Measurements from ENCODE around the gene BANF2. TPM values are rescaled to one million over a fixed set of nuclear protein-coding genes. Genes with fewer than 3 reads are reported as not detected.

The BANF2 gene
- total RNA-seq, 6 experiments from 2014 or later: not detected

GRCh38 chr20:17712708-17713107 is 12.9 kb downstream of the BANF2 start:
- 88% methylated on average over 6 of the region's 6 CpGs for WGBS (ENCODE audit: insufficient coverage, low coverage, low lambda C conversion rate, missing lambda C conversion rate)
- ATAC-seq (no peak), DNase-seq (no peak)
- intact Hi-C loops (cut with DNase I): loop anchor here in 1 of 2 donors (10.0 kb wide), 1 partner anchor 82 kb away; no protein-coding TSS in a partner anchor
- no peak overlapping the region for H3K27ac ChIP-seq
- no peaks in the 10 kb centered on the region for H3K9me3 ChIP-seq
- H3K4me1 ChIP-seq: peaks cover 0 to 12% (median 8%) of the 10 kb centered on the region in 4 donors
- TF ChIP-seq POLR2A (IDR thresholded peaks at IDR 0.05): no peak
- TF ChIP-seq CTCF (IDR thresholded peaks at IDR 0.05): no peak
- H3K27me3 ChIP-seq: no peaks in the 10 kb centered on the region
- no peak overlapping the region for H3K4me3 ChIP-seq
- H3K36me3 ChIP-seq: no peaks in the 10 kb centered on the region

GRCh38 chr20:17714597-17714996 is 14.8 kb downstream of the BANF2 start:
- intact Hi-C loops (cut with DNase I): loop anchor here in 1 of 2 donors (10.0 kb wide), 1 partner anchor 80 kb away; no protein-coding TSS in a partner anchor
- TF ChIP-seq POLR2A (IDR thresholded peaks at IDR 0.05) (no peak), CTCF (IDR thresholded peaks at IDR 0.05) (no peak)
- Histone ChIP-seq H3K9me3 (no peaks in the 10 kb centered on the region), H3K4me3 (no peak overlapping the region), H3K4me1 (peaks cover 0 to 12% (median 8%) of the 10 kb centered on the region in 4 donors), H3K27me3 (no peaks in the 10 kb centered on the region), H3K36me3 (no peaks in the 10 kb centered on the region), H3K27ac (no peak overlapping the region)
- ATAC-seq (no peak), DNase-seq (no peak)
- 89% methylated on average over 1 of the region's 1 CpG for WGBS (ENCODE audit: insufficient coverage, low coverage, low lambda C conversion rate, missing lambda C conversion rate)

GRCh38 chr20:17715075-17715474 is 15.3 kb downstream of the BANF2 start:
- H3K27ac ChIP-seq: no peak overlapping the region
- TF ChIP-seq POLR2A (IDR thresholded peaks at IDR 0.05) (no peak), CTCF (IDR thresholded peaks at IDR 0.05) (no peak)

GRCh38 chr20:17716331-17716730 is 16.6 kb downstream of the BANF2 start:
- no peaks in the 10 kb centered on the region for H3K36me3 ChIP-seq
- intact Hi-C loops (cut with DNase I): loop anchor here in 1 of 2 donors (10.0 kb wide), 1 partner anchor 78 kb away; no protein-coding TSS in a partner anchor
- H3K4me3 ChIP-seq: no peak overlapping the region
- H3K9me3 ChIP-seq: no peaks in the 10 kb centered on the region
- no peaks in the 10 kb centered on the region for H3K27me3 ChIP-seq
- DNase-seq: no peak
- no peak for TF ChIP-seq POLR2A (IDR thresholded peaks at IDR 0.05)
- no peak for TF ChIP-seq CTCF (IDR thresholded peaks at IDR 0.05)
- ATAC-seq: no peak
- H3K4me1 ChIP-seq: no peaks in the 10 kb centered on the region
- H3K27ac ChIP-seq: no peak overlapping the region
- WGBS (ENCODE audit: insufficient coverage, low coverage, low lambda C conversion rate, missing lambda C conversion rate): 83% methylated on average over 4 of the region's 7 CpGs

More at GRCh38 chr20:17715075-17715474, 15.3 kb downstream of the BANF2 start:
- intact Hi-C loops (cut with DNase I): loop anchor here in 1 of 2 donors (10.0 kb wide), 1 partner anchor 80 kb away; no protein-coding TSS in a partner anchor
- Histone ChIP-seq H3K4me3 (no peak overlapping the region), H3K4me1 (peaks cover 0 to 10% (median 6%) of the 10 kb centered on the region in 4 donors), H3K9me3 (no peaks in the 10 kb centered on the region), H3K36me3 (no peaks in the 10 kb centered on the region), H3K27me3 (no peaks in the 10 kb centered on the region)
- ATAC-seq (no peak), DNase-seq (no peak)
- 89% methylated on average over 3 of the region's 5 CpGs for WGBS (ENCODE audit: insufficient coverage, low coverage, low lambda C conversion rate, missing lambda C conversion rate)
